ENCODE measurements around the gene MIPOL1. TPM values are rescaled to one million over a fixed set of nuclear protein-coding genes. Genes with fewer than 3 reads are reported as not detected.

The MIPOL1 gene
- total RNA-seq, 1 experiment from 2014 or later, result 7.0 TPM

DNA sequence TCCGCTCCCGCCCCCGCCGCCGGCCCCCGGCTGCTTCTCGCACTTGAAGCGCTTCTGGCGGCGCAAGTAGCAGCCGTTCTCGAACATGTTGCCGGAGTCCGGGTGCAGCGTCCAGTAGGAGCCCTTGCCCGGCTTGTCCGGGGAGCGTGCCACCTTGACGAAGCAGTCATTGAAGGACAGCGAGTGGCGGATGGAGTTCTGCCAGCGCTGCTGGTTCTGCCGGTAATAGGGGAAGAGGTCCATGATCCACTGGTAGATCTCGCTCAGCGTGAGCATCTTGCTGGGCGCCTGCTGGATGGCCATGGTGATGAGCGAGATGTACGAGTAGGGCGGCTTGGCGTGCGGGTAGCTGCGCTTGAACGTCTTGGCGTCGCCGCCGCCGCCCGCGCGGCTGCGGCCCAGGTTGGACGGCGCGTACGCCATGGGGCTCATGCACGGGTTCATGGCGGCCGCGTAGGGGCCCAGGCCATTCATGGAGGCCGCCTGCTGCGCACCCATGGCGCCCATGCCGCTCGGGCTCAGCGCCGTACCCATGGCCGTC is 394.3 kb downstream of the MIPOL1 start:
- peaks cover 96% of the 10 kb centered on the region for H3K27me3 ChIP-seq (ENCODE audit: control insufficient read depth, insufficient read depth, low read length)
- peak overlapping the region; percentile 4 for H3K4me3 ChIP-seq (ENCODE audit: insufficient read depth, low read depth, low read length)
- no peaks in the 10 kb centered on the region for H3K36me3 ChIP-seq (replicated peaks; ENCODE audit: control insufficient read depth, insufficient read depth, low read length)
- DNase-seq, result peak; percentile 64

DNA sequence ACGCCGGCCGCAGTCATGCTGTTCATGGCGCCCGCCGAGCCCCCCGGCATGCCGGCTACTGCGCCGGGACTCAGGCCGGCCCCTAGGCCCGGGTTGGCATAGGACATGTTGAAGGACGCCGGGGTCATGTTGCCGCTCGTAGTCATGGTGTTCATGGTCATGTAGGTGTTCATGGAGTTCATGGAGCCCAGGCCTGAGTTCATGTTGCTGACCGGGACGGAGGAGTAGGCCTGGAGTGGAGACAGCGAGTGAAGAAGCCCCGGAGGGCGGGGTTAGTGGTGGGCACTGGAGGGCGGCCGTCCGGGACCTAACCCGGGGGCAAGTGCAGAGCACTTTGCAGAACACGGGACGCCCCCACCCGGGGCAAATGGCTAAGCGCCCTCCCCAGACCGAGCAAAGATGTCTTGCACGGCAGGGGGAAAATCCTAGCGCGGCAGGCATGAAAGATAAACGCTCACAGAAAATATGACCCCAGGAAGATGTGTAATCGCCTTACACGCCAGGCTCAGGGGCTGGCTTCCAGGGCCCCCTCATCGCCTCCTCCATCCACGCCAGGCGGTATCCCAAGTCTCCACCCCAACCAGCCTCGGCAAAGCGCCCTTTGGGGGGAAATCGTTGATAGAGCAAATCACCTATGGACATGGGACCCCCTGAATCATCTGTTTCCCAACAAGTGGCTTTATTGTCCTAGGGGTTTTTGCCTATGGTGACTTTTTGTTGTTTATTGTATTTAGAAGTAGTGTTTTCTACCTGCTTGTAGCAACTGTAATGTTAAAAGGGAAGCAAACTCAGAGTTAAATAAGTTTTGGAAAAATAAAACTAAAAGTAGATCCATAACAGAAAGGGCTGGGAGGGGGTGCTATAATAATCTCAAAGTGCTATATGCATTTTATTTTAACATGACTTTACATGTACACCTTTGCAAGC is 395.0 kb downstream of the MIPOL1 start:
- Histone ChIP-seq H3K4me3 (ENCODE audit: insufficient read depth, low read depth, low read length) (peak overlapping the region; percentile 4), H3K36me3 (replicated peaks; ENCODE audit: control insufficient read depth, insufficient read depth, low read length) (no peaks in the 10 kb centered on the region), H3K27me3 (ENCODE audit: control insufficient read depth, insufficient read depth, low read length) (peaks cover 97% of the 10 kb centered on the region)
- peak; percentile 74 for DNase-seq

DNA sequence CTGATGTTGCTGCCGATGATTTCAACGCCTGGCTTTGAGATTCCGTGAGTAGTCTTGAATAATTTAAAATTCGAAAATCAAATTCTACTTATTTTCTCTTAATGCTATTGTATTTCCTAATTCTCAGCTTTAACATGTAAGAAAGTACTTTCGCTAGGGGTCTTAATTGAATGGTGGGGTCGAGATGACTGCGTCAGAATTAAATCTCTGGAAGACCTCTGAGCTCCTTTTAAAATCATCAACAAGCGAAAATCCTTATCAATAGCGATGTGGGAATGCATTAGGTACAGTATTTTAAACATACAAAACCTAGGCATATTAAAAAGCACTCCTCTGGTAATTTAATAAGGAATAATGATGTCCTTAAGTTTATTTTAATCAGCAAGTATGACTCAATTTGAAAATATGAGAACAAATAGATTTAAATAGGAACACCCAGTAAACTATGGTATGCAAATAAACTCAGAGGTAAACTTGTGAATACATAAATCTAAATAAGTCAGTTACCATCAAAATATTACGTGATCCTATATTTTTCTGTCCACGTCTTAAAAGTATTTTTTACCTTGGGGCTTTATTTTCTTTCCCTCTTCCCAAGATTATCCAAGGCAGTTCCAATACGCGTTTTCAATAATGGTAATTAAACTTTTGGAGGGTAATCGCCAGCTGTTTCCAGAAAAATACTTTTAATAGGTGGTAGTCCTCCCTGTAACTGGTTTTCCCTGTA is 395.9 kb downstream of the MIPOL1 start:
- peak overlapping the region; percentile 6; the same call in 1 of the 2 replicates for H3K4me3 ChIP-seq (ENCODE audit: insufficient read depth, low read depth, low read length)
- no peak for DNase-seq
- H3K27me3 ChIP-seq (ENCODE audit: control insufficient read depth, insufficient read depth, low read length), result peaks cover 97% of the 10 kb centered on the region
- H3K36me3 ChIP-seq (replicated peaks; ENCODE audit: control insufficient read depth, insufficient read depth, low read length), result no peaks in the 10 kb centered on the region

DNA sequence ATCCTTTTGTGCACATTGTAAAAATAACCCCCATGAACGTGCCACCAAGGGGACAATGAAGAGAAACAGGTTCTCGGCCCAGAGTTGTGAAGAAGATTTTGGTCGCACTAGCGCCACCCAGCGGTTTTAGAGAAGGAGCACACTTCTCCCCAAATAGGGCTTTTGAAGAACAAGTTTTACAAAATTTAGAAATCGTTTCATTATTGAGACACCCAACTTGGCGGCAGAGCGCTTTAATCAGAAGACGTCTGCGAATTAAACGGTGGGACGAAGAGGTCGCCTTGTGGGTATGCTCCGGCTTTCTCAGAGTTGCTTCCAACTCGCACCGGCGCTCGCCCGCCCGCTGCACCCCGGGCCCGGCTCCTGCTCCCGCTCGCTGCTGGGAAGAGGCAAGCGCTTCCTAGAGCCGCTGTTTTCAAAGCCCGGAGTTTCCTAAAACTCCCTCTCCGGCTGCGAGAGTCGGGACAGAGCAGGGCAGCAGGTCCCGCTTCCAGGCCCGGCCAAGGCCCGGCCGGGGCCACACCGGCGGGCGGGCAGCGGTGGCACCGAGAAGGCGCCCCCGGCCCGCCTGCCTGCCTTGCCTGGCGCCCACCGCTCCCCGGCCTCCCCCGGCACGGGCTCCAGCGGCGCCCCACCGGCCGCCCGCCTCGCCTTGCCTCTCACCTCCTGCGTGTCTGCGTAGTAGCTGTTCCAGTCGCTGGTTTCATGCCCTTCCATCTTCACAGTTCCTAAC is 396.7 kb downstream of the MIPOL1 start:
- H3K4me3 ChIP-seq (ENCODE audit: insufficient read depth, low read depth, low read length), result peak overlapping the region; percentile 32
- DNase-seq, result peak; percentile 86
- H3K36me3 ChIP-seq (replicated peaks; ENCODE audit: control insufficient read depth, insufficient read depth, low read length), result no peaks in the 10 kb centered on the region
- H3K27me3 ChIP-seq (ENCODE audit: control insufficient read depth, insufficient read depth, low read length), result peaks cover 97% of the 10 kb centered on the region

DNA sequence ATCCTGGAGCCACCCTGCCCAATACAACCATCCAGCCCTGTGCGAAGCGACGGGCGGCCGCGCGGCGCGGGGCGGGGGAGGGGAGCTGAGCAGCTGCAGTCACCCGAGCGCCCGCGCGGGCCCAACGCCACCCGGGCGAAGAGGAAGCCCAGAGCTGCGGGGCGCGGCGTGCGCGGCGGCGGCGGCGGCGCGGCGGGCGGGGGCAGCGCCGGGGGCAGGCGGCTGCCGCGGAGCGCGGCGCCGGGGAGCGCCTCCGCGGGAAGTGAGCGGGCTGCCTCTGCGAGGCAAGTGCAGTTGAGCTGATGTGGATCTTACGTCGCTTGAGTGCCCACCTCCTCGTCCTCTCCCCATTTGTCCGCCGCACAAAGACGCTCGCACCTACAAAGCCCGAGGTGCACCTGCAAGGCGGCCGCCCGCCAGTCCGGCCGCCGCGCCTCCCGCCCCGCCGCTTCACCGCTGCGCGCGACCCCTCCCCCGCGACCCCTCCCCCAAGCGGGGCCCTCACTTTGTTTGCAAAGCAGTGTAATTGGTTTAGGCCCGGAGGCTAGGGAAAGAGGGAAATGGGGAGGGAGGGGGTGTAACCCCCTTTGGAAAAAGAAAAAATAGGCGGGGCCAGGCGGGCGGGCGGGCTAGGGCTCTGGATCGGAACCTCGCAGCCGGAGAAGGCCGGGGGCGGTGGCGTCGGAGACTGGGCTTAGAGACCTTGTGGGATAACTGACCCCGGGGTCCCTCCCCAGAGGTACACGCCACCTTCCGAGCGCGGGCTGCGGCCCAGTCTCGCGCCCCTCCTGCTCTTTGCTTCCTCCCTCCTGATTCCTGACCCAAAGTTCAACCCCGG is 397.5 kb downstream of the MIPOL1 start, which contains the start of the genes FOXA1 and TTC6:
Gene FOXA1, minus strand, starts transcription at position 279 of the 838 bp plus-strand sequence. Its CDS starts 277 bp downstream, at position 2.
Gene TTC6, plus strand, starts transcription at position 659 of the 838 bp plus-strand sequence. CDS start 26,436 bp downstream, outside the sequence.
- H3K36me3 ChIP-seq (replicated peaks; ENCODE audit: control insufficient read depth, insufficient read depth, low read length), result no peaks in the 10 kb centered on the region
- peak; percentile 89 for DNase-seq
- H3K4me3 ChIP-seq (ENCODE audit: insufficient read depth, low read depth, low read length), result peak within 1 kb of the TSS; percentile 37
- peaks cover 97% of the 10 kb centered on the region for H3K27me3 ChIP-seq (ENCODE audit: control insufficient read depth, insufficient read depth, low read length)

DNA sequence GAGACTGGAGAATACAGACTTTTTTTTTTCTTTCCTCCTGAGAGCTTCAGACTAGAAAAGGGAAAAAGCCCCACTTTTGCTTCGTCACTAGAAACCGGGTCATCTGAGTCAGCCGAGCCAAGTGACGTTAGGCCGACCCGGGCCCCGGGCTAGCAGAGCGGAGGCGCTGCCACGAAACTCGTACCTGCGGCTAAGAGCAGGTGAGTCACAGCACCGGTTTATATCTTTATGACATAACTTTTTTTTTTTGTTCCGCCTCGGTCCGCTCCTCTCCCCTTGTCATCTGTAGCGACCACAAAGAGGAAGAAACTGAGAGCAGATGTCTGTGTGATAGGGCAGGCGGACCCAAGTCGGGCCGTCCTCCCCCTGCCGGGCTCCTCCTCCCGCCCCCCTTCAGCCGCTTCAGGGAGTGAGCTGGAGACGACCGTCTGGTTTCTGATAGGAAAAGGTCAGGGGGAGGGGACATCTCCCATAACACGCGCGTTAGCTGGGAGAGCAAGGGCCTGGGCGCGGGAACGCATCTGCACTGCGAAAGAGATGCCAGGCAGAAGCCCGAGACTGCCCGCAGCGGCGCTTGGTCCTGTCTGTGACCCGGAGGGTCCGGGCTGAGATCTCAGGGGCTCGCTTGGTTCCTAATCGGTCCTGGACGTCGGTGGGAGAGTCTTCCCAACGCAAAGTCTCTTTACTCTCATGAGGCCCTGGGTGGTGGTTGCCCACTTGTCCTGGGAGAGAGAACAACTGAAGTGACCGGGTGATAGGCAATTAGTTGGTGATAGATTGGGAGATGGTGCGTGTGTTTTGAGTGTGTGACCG is 398.3 kb downstream of the MIPOL1 start:
- H3K27me3 ChIP-seq (ENCODE audit: control insufficient read depth, insufficient read depth, low read length), result peaks cover 97% of the 10 kb centered on the region
- DNase-seq, result peak; percentile 90
- H3K36me3 ChIP-seq (replicated peaks; ENCODE audit: control insufficient read depth, insufficient read depth, low read length), result no peaks in the 10 kb centered on the region
- peak overlapping the region; percentile 37 for H3K4me3 ChIP-seq (ENCODE audit: insufficient read depth, low read depth, low read length)

DNA sequence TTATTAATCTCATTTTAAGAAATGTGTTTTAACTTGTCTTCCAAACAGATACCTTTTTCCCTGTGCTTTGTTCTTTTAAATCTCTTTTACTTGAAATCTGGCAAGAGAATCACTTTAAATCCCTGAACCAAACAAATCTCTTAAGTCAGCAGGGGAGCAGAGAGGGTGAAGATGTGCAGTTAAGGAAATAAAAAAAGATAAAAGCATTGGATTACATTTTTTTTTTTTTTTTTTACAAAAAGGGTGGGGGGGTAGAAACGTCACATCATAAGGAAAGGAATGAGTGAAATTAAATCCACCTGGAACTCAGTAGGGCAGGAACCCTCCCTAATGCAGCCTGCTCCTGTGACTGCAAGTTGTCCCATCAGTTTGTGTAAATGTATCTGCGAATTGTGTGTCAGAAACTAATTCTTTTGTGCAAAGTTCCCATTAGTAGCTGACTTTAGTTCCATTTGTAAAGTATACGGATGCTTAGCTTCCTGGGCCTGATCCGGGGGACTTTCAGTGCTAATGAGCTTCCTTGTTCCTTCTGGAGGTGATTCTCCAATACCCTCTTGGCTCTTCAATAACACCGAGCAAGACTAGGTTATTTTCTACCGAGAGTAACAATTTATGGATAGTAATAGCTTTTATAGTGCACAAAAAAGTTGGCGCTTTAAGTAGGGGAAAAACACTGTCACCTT is 399.2 kb downstream of the MIPOL1 start:
- Histone ChIP-seq H3K36me3 (replicated peaks; ENCODE audit: control insufficient read depth, insufficient read depth, low read length) (no peaks in the 10 kb centered on the region), H3K4me3 (ENCODE audit: insufficient read depth, low read depth, low read length) (no peak overlapping the region), H3K27me3 (ENCODE audit: control insufficient read depth, insufficient read depth, low read length) (peaks cover 97% of the 10 kb centered on the region)
- no peak for DNase-seq

DNA sequence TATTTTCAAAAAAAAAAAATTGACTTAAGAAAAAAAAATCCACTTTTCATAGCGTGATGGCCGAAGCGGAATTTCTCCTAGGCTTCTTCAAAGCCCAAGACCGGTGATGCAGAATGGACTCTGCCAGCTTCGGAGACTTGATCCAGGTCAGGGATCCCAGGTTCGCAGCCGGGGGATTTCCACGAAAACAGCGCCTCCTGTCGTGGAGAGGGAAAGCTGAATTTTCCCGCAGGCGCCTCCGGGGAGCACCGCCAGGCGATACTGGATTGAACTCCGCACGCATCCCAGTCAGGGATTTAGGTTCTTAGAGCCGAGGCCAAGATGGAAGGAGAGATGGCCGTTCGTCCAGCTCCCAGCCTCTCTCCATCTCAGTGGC is 399.8 kb downstream of the MIPOL1 start:
- Histone ChIP-seq H3K4me3 (ENCODE audit: insufficient read depth, low read depth, low read length) (no peak overlapping the region), H3K36me3 (replicated peaks; ENCODE audit: control insufficient read depth, insufficient read depth, low read length) (no peaks in the 10 kb centered on the region), H3K27me3 (ENCODE audit: control insufficient read depth, insufficient read depth, low read length) (peaks cover 97% of the 10 kb centered on the region)
- peak; percentile 88 for DNase-seq

DNA sequence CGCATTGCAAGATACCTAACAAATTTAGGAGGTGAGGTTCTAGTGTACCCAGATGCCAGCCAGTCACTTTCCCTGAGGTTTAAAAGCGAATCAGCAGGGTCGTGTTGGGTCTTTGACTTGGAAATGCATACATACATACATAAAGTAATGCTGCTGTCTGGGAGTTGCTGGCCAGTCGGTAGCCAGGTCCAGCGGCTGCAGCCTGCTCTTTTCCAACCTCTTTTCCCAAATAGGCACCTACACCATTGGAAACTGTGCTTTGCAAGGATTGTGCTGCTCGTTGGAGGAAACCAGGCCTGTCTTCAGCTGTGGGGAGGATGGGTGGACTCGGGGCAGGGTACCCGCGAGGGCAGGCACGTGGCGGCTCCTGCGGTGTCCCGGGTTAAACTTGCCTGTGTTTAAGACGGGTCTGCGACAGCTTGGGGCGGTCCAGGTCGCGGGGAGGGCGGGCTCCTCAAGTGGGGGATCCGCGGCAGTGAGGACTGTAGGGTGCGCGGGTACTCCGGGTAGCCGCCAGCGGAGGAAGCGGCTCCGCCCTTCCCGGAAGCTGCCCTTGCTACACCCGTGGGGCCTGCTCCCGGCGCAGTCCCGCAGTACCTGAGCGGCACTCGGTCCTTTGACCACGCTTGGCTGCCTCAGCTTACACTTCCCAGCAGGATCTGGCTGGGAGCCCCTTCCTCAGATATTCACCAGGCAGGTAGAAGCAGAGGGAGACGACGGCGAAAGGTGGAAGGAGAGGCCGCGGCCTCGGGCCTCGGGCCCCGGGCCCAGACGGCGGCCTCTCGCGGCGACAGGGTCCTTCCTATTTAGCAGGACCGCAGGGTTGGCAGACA is 400.4 kb downstream of the MIPOL1 start:
- DNase-seq, result peak; percentile 80
- Histone ChIP-seq H3K36me3 (replicated peaks; ENCODE audit: control insufficient read depth, insufficient read depth, low read length) (no peaks in the 10 kb centered on the region), H3K27me3 (ENCODE audit: control insufficient read depth, insufficient read depth, low read length) (peaks cover 97% of the 10 kb centered on the region), H3K4me3 (ENCODE audit: insufficient read depth, low read depth, low read length) (peak overlapping the region; percentile 35)

DNA sequence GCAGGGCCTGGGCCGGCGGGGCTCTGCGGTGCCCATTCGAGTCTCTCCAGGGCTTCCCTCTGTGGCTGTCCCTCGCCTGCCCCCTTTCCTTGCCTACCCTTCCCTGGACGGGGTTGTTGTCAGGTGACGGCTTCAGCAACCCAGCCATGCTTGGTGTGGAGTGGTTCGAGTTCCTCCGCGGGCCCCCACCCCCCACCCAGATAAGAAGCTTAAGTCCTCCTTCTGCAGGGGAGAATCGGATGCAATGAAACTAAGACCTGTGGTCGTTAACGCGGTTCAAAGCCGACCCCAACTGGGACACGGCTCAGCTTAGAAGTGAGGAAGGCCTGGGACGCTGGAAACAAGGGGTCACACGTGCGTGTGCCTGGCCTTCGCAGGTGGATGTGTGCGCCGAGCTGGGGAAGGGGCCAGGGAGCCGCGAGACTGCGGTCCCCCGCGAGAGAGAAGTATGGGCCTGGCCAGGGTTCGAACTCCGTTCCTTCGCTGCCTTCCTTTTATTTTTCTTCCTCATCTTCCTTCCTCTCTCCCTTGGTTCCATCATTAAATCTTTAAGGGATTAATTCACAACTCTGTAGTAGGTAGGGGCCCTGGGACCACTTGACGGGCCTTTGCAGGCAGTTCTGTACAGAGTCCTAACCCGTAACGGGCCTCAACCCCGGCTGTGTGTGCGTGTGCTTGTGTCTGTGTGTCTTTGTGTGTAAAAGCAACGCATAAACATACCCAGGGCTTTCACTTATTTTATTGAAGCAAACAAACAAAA is 401.2 kb downstream of the MIPOL1 start:
- Histone ChIP-seq H3K4me3 (ENCODE audit: insufficient read depth, low read depth, low read length) (peak overlapping the region; percentile 41), H3K36me3 (replicated peaks; ENCODE audit: control insufficient read depth, insufficient read depth, low read length) (no peaks in the 10 kb centered on the region), H3K27me3 (ENCODE audit: control insufficient read depth, insufficient read depth, low read length) (peaks cover 97% of the 10 kb centered on the region)
- DNase-seq, result peak; percentile 81
